ENCODE data around the gene CGREF1. TPM values are rescaled to one million over a fixed set of nuclear protein-coding genes. Genes with fewer than 3 reads are reported as not detected.

CGREF1 gene
- total and polyA plus RNA-seq, 4 donors = 19.0 to 55.3 (median 35.4) TPM

DNA sequence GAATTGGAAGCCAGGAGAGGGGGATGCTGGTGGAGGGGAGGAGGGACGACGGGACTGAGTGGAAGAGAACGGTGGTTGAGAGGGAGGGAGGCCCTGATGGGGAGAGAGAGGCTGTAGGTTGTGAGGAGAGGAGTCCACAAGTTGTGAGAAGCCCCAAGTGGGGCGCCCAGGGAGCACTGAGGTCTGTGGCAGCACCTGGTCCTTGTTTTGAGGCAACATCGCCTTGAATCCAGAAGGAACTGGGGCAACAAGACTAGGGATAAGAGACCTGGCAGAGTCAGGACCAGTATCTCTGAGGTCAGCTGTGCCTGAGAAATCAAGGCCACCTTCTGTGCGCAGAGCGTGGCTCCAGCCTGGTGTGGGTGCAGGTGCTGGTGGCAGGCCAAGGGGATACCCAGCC is 19.2 kb upstream of the CGREF1 start:
- H3K27me3 ChIP-seq (ENCODE audit: control insufficient read depth, insufficient read depth, low read length) = no peaks in the 10 kb centered on the region
- H3K36me3 ChIP-seq (ENCODE audit: control insufficient read depth, insufficient read depth, low read length) = no peaks in the 10 kb centered on the region
- no peak overlapping the region for H3K27ac ChIP-seq (ENCODE audit: low read depth, low read length)
- 80% methylated on average over 7 of the region's 7 CpGs for WGBS (ENCODE audit: insufficient coverage)
- peaks cover 15% of the 10 kb centered on the region for H3K4me1 ChIP-seq (ENCODE audit: control insufficient read depth, insufficient read depth, low read length)
- DNase-seq (ENCODE audit: low read depth in 4 of 6, low spot score in 6 of 6) = no peak
- H3K9me3 ChIP-seq (ENCODE audit: control insufficient read depth, insufficient read depth, low read length) = no peaks in the 10 kb centered on the region
- no peak overlapping the region for H3K4me3 ChIP-seq (ENCODE audit: low read depth, low read length)

DNA sequence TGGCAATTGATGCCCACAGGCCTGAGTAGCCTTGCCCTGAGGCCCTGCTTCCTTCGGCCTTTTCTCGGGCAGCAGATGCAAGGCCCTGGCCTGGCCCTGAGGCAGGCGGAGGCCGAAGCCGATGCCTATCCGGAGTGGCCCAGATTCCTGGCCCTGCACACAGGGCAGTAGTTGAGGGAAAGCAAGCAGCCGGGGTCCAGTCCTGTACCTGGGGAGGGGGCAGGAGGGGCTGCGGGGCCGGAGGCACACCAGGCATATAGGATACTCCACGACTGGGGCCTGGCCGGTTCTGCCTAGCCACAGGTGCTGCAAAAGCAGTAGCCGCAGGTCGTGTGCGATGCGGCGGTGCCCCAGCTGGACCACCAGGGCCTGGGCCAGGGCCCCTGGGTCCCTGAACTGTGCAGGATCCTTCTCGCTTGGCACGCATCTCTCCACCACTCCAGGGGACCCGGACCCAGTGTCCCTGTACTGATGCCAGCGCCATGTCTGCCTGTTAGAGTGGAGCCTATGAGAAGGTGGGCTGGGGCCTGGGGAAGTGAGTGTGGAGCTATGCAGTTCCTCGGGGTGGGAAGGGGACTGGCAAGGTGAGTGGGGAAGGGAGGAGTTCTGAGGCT is 18.5 kb upstream of the CGREF1 start:
- Histone ChIP-seq H3K27me3 (ENCODE audit: control insufficient read depth, insufficient read depth, low read length) (no peaks in the 10 kb centered on the region), H3K27ac (ENCODE audit: low read depth, low read length) (no peak overlapping the region), H3K4me3 (ENCODE audit: low read depth, low read length) (no peak overlapping the region), H3K4me1 (ENCODE audit: control insufficient read depth, insufficient read depth, low read length) (peaks cover 22% of the 10 kb centered on the region), H3K36me3 (ENCODE audit: control insufficient read depth, insufficient read depth, low read length) (peaks cover 5% of the 10 kb centered on the region), H3K9me3 (ENCODE audit: control insufficient read depth, insufficient read depth, low read length) (no peaks in the 10 kb centered on the region)
- WGBS (ENCODE audit: insufficient coverage) = 90% methylated on average over 15 of the region's 21 CpGs
- DNase-seq (ENCODE audit: low read depth in 4 of 6, low spot score in 6 of 6) = no peak

DNA sequence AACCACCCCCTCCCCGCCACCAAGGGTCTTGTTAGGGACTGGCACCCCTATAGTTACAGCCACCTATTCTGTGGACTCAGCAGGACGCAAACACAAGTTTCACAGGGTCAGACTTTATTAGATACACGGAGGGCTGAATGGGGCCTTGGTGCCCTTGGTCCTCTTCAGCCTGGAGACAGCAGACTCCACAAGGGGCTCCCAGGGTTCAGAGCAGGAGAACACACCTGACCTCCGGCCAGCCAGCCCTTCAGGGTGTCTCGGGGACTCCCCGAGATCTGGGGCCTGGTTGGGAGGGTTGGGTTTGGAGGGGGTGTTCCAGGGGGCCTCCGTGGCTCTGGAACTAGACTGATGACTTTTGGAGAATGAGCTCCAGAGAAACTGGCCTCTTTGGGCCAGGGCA is 17.8 kb upstream of the CGREF1 start:
- no peak overlapping the region for H3K4me3 ChIP-seq (ENCODE audit: low read depth, low read length)
- no peaks in the 10 kb centered on the region for H3K9me3 ChIP-seq (ENCODE audit: control insufficient read depth, insufficient read depth, low read length)
- peaks cover 28% of the 10 kb centered on the region for H3K4me1 ChIP-seq (ENCODE audit: control insufficient read depth, insufficient read depth, low read length)
- H3K27me3 ChIP-seq (ENCODE audit: control insufficient read depth, insufficient read depth, low read length) = no peaks in the 10 kb centered on the region
- no peak for DNase-seq (ENCODE audit: low read depth in 4 of 6, low spot score in 6 of 6)
- 88% methylated on average over 7 of the region's 7 CpGs for WGBS (ENCODE audit: insufficient coverage)
- H3K36me3 ChIP-seq (ENCODE audit: control insufficient read depth, insufficient read depth, low read length) = peaks cover 12% of the 10 kb centered on the region
- H3K27ac ChIP-seq (ENCODE audit: low read depth, low read length) = no peak overlapping the region

DNA sequence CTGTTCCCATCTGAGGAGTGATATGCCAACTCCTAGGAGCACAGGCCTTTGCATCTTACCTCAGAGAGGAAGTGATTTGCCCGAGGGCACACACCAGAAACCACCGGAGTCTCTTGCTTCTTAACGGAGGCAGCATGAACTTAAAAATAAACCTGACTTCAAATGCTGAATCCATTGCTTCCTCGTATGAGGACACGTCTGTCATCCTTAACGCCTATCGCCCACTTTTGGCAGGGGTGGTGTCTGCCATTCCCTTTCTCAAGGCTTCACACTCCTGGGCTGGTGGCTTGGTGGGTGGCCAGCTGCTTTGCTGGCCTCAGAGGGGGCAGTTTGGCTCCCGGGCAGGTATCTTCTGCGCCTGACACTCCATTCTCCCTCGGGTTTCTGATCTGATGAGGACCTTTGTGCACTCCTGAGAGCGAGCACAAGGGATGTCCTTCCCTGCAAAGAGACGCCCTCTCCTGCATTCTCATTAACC is 16.6 kb upstream of the CGREF1 start:
- Histone ChIP-seq H3K27ac (ENCODE audit: low read depth, low read length) (no peak overlapping the region), H3K4me1 (ENCODE audit: control insufficient read depth, insufficient read depth, low read length) (peaks cover 28% of the 10 kb centered on the region), H3K27me3 (ENCODE audit: control insufficient read depth, insufficient read depth, low read length) (no peaks in the 10 kb centered on the region), H3K4me3 (ENCODE audit: low read depth, low read length) (no peak overlapping the region), H3K9me3 (ENCODE audit: control insufficient read depth, insufficient read depth, low read length) (no peaks in the 10 kb centered on the region), H3K36me3 (ENCODE audit: control insufficient read depth, insufficient read depth, low read length) (peaks cover 24% of the 10 kb centered on the region)
- WGBS (ENCODE audit: insufficient coverage) = 94% methylated on average over 12 of the region's 12 CpGs
- DNase-seq (ENCODE audit: low read depth in 4 of 6, low spot score in 6 of 6) = no peak

DNA sequence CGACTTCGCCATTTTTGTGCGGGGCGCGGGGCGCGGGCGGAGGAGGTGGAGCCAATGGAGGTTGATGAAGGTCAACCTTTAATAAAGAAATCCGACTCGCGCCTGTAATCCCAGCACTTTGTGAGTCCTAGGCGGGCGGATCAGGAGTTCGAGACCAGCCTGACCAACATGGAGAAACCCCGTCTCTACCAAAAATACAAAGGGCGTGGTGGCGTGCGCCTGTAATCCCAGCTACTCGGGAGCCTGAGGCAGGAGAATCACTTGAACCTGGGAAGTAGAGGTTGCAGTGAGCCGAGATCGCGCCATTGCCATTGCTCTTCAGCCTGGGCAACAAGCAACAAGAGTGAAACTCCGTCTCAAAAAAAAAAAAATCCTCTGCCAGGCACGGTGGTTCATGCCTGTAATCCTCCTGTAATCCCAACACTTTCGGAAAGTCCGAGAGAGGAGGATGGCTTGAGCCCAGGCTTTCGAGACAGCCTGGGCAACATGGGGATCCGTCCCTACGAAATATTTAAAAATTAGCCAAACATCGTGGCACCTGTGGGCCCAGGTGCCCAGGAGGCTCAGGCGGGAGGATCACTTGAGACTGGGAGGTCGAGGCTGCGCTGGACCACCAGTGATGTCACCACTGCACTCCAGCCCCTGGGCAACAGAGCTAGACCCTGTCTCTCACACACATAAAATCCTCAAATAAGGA is 16.0 kb upstream of the CGREF1 start:
- WGBS (ENCODE audit: insufficient coverage) = 54% methylated on average over 33 of the region's 33 CpGs
- Histone ChIP-seq H3K4me3 (ENCODE audit: low read depth, low read length) (peak overlapping the region; percentile 85), H3K4me1 (ENCODE audit: control insufficient read depth, insufficient read depth, low read length) (peaks cover 28% of the 10 kb centered on the region), H3K36me3 (ENCODE audit: control insufficient read depth, insufficient read depth, low read length) (peaks cover 30% of the 10 kb centered on the region), H3K27me3 (ENCODE audit: control insufficient read depth, insufficient read depth, low read length) (no peaks in the 10 kb centered on the region), H3K9me3 (ENCODE audit: control insufficient read depth, insufficient read depth, low read length) (no peaks in the 10 kb centered on the region), H3K27ac (ENCODE audit: low read depth, low read length) (peak overlapping the region; percentile 83)
- DNase-seq (ENCODE audit: low read depth in 4 of 6, low spot score in 6 of 6) = no peak

DNA sequence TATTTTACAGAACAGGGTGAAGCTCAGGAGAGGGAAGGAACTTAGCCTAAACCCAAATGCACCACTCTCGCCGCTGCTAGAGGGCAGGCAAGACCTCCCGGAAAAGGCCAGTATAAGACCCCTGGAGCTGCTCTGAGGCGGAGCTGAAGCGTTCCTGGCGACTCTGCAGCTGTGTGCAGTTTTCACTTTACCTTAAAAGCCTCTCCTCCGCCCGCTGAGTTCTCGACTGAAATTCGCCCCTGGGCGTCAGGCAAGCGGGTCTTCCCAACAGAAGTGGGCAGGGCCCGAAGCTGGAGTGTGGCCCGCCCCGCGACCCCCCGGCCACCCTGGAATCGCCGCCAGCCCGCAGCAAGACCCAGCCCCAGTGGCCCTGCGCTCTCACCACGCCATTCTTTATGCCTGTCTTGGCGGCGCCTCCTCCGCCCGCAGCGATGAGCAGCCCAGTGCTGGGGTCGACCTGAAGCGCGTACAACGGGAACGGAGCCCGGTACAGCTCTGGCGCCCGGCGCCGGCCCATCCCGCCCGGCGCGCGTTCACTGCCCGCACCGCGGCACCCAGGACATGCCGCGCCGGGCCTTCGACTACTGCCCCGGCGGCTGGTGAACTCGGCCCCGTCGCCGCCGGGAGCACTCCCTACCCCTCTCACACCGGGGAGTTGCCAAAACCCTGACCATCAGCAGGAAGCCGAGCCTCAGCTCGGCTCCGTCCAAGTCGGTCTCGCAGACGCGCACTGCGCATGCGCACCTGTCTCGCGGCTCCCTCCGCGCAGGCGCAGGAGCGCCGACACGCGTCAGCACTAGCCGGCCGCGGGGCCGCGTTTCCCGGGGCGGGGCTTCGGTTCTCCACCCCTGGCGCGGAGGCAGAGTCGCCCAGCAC is 15.2 kb upstream of the CGREF1 start, which contains the start of gene PREB:
Gene PREB, minus strand, starts transcription at position 732 of the 876 bp plus-strand sequence. Its CDS starts 215 bp downstream, at position 517.
- peak; percentile 93 to 99 (median 96) for DNase-seq (ENCODE audit: low read depth in 4 of 6, low spot score in 6 of 6)
- WGBS (ENCODE audit: insufficient coverage) = under 1% methylated on average over 86 of the region's 86 CpGs
- no peaks in the 10 kb centered on the region for H3K27me3 ChIP-seq (ENCODE audit: control insufficient read depth, insufficient read depth, low read length)
- H3K4me1 ChIP-seq (ENCODE audit: control insufficient read depth, insufficient read depth, low read length) = peaks cover 28% of the 10 kb centered on the region
- H3K36me3 ChIP-seq (ENCODE audit: control insufficient read depth, insufficient read depth, low read length) = peaks cover 38% of the 10 kb centered on the region
- H3K4me3 ChIP-seq (ENCODE audit: low read depth, low read length) = peak within 1 kb of the TSS; percentile 85
- H3K27ac ChIP-seq (ENCODE audit: low read depth, low read length) = peak within 1 kb of the TSS; percentile 83
- H3K9me3 ChIP-seq (ENCODE audit: control insufficient read depth, insufficient read depth, low read length) = no peaks in the 10 kb centered on the region

DNA sequence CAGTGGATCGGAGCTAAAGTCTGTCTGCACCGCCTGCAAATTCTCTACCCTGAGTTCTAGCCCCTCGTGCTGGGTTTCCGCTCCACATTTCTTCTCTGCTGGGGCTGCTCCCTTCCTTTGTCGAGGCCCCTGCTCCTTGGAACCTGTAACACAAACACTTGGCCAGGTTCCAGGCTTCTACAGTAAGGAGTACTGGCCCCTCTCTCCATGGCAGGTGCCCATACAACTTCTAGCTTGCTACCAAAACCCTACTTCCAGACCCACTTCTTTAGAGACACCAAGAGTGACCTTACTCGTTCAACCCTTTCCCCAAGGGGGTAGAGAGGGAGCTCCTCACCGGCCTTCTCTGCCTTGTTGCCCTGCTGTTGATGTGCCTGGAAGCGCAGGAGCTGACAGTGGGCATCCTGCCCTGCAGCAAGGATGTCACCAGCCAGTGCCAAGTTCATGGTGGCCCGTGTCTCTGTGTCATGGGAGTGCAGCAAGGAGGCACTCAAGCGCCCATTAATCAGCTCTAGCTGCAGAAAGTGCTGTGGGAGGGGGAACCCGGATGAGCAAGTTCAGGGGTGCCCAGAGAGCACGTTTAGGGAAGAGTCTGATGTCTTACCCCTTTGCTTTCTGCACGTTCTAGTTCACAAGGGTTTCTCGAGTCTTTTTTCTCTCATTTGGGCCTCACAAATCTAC is 14.4 kb upstream of the CGREF1 start:
- H3K27ac ChIP-seq (ENCODE audit: low read depth, low read length) = no peak overlapping the region
- 42% methylated on average over 11 of the region's 14 CpGs for WGBS (ENCODE audit: insufficient coverage)
- no peak for DNase-seq (ENCODE audit: low read depth in 4 of 6, low spot score in 6 of 6)

DNA sequence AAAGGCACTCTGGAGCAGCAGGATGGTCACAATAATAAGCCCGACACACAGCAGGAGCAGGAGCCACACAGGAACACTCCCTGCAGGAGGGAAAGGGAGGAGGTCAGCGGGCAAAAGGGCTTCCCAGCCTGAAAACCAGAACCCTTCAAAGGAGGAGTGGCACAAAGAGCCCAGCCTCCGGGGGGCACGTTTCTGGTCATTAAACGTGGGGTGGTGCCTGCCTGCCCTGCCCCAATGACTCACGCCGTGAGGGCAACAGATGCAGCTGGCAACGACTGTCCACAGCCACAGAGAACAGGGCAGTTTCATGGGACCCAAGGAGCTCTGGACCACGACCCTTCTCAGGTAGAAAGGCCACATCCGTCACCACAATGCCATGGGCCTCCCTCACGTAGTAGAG is 12.5 kb upstream of the CGREF1 start:
- Histone ChIP-seq H3K4me1 (ENCODE audit: control insufficient read depth, insufficient read depth, low read length) (peaks cover 28% of the 10 kb centered on the region), H3K4me3 (ENCODE audit: low read depth, low read length) (no peak overlapping the region), H3K27ac (ENCODE audit: low read depth, low read length) (no peak overlapping the region), H3K27me3 (ENCODE audit: control insufficient read depth, insufficient read depth, low read length) (no peaks in the 10 kb centered on the region), H3K9me3 (ENCODE audit: control insufficient read depth, insufficient read depth, low read length) (no peaks in the 10 kb centered on the region), H3K36me3 (ENCODE audit: control insufficient read depth, insufficient read depth, low read length) (peaks cover 45% of the 10 kb centered on the region)
- no peak for DNase-seq (ENCODE audit: low read depth in 4 of 6, low spot score in 6 of 6)
- WGBS (ENCODE audit: insufficient coverage) = 92% methylated on average over 10 of the region's 11 CpGs

More for the DNA sequence above, 14.4 kb upstream of the CGREF1 start:
- H3K36me3 ChIP-seq (ENCODE audit: control insufficient read depth, insufficient read depth, low read length) = peaks cover 41% of the 10 kb centered on the region
- H3K27me3 ChIP-seq (ENCODE audit: control insufficient read depth, insufficient read depth, low read length) = no peaks in the 10 kb centered on the region
- H3K9me3 ChIP-seq (ENCODE audit: control insufficient read depth, insufficient read depth, low read length) = no peaks in the 10 kb centered on the region
- peaks cover 28% of the 10 kb centered on the region for H3K4me1 ChIP-seq (ENCODE audit: control insufficient read depth, insufficient read depth, low read length)
- peak overlapping the region; percentile 85 for H3K4me3 ChIP-seq (ENCODE audit: low read depth, low read length)

DNA sequence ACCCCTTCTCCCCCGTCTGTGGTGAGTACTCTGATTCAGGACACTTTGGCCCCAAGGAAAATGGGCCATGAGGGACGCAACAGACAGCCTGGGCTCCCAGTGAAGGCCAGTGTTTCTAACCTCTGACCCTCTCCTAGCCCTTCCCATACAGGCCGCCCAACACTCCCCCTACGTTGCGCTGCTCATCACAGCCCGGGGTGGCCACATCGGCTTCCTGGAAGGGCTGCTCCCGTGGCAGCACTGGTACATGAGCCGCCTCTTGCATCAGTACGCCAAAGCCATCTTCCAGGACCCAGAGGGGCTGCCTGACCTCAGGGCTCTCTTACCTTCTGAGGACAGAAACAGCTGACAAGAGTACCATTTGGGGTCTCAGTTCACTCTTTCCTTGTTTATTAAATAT is 11.5 kb upstream of the CGREF1 start:
- peaks cover 45% of the 10 kb centered on the region for H3K36me3 ChIP-seq (ENCODE audit: control insufficient read depth, insufficient read depth, low read length)
- WGBS (ENCODE audit: insufficient coverage) = 94% methylated on average over 10 of the region's 10 CpGs
- H3K4me1 ChIP-seq (ENCODE audit: control insufficient read depth, insufficient read depth, low read length) = peaks cover 28% of the 10 kb centered on the region
- DNase-seq (ENCODE audit: low read depth in 4 of 6, low spot score in 6 of 6) = no peak
- H3K9me3 ChIP-seq (ENCODE audit: control insufficient read depth, insufficient read depth, low read length) = no peaks in the 10 kb centered on the region
- no peak overlapping the region for H3K4me3 ChIP-seq (ENCODE audit: low read depth, low read length)
- no peak overlapping the region for H3K27ac ChIP-seq (ENCODE audit: low read depth, low read length)
- no peaks in the 10 kb centered on the region for H3K27me3 ChIP-seq (ENCODE audit: control insufficient read depth, insufficient read depth, low read length)

Data from spinal cord (tissue), 10 donors.